ENCODE measurements around the gene PTRHD1. TPM values are rescaled to one million over a fixed set of nuclear protein-coding genes. Genes with fewer than 3 reads are reported as not detected.

The PTRHD1 gene
- total and polyA plus RNA-seq, 2 of the 8 experiments (the other 6 are each of a cell fraction or from before 2014, with no cell fraction given) = 46.2 to 91.9 TPM

GRCh38 chr2:24832931-24833701 lies 39.9 kb upstream of the PTRHD1 start (continued):
- 0 out of 4 replicates have a peak, but pooled peaks of 1 of the 2 experiments have one; percentile 13 for TF ChIP-seq RAD21 (IDR thresholded peaks at IDR 0.05 in 1 of 2, conservative IDR thresholded peaks at IDR 0.05 in 1 of 2; ENCODE audit: low read depth in 2 of 2, low read length in 2 of 2)
